SKM-1 (cell line): ENCODE measurements around the gene SLC13A3.

Source experiments
- DNase-seq: peaks from one replicate; lab custom pipeline; 2025; ENCODE audit not compliant: unreplicated experiment; lab: John Stamatoyannopoulos, UW

The SLC13A3 gene

DNA sequence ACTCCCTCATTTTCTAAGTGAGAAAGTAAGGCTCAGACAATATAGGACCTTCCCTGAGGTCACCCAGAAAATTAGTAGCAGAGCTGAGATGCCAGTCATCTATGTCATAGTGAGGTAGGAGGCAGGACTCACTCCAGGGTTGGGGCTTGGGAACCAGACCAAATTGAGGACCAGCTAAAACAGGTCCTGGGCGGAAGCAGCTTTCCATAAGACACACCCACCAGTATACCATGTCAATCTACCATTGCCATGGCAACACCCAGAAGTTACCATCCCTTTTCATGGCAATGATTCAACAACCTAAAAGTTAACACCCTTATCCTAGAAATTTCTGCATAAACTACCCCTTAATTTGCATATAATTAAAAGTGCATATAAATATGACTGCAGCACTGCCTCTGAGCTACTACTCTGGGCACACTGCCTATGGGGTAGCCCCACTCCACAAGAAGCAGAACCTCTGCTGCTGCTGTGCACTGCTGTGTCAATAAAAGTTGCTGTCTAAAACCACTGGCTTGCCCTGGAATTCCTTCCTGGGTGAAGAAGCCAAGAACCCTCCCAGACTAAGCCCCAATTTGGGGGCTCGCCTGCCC, 70.5 kb downstream of the SLC13A3 start:
- no peak for DNase-seq

DNA sequence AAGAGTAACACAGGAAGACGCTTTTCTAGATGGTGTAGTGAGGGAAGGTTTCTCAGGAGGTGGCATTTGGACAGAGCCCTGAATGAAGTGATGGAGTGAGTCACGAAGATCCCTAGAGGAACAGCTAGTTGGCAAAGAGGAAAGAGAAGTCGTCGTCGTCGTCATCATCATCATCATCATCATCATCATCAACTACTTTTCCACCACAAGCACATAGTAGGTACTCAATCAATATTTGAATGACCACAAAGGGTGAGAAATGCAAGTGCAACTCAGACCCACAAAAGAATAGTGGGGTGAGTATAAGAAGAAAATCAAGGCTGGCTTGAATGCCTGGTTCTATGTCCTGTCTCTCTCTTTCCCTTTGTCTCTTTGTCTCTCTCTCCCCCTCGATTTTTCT, 72.5 kb downstream of the SLC13A3 start:
- no peak for DNase-seq

- no peak for DNase-seq
Measured at GRCh38 chr20:46576774-46577395, 74.4 kb downstream of the SLC13A3 start.

GRCh38 chr20:46575937-46576461, 75.3 kb downstream of the SLC13A3 start:
- DNase-seq, result no peak

DNA sequence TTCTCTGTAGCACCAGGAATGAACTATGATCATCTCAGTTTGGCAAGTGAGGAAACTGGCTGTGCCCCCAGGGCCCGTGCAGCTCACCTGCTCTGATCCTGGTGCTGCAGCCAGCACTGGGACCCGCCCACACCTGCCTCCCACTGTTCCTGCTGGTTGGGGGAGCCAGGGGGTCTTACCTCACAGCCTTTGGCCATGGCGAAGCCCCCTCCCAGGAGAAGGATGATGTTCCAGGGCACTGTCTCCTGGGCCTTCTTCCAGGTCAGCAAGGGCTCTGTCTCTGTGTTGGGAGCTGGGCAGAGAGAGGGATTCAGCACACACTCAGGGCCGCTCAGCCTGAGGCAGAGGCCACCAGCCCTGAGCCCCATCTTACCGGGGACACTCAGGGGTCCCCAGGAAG, 75.9 kb downstream of the SLC13A3 start:
- DNase-seq, result no peak

- no peak for DNase-seq
Measured at GRCh38 chr20:46573788-46574584, 77.3 kb downstream of the SLC13A3 start.

DNA sequence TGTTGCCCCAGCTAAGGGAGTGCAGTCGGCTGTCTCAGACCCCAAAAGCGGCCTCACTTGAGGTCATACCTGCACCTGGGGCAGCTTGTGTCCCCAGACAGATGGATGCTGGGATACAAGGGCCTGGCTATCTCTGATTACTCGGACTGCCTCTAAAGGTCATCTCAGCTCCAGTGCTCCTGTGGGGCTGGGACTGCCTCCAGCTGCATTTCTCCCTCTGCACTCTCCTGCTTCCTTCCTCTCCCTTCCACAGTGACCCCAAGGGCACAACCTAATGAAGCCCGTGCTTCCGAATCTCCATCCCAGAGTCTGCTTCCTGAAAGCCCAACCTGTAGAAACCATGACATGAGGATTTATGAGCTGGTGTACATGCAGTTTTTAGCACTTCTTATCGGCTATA, 78.0 kb downstream of the SLC13A3 start:
- no peak for DNase-seq

GRCh38 chr20:46572790-46573189, 78.5 kb downstream of the SLC13A3 start:
- DNase-seq, result no peak

DNA sequence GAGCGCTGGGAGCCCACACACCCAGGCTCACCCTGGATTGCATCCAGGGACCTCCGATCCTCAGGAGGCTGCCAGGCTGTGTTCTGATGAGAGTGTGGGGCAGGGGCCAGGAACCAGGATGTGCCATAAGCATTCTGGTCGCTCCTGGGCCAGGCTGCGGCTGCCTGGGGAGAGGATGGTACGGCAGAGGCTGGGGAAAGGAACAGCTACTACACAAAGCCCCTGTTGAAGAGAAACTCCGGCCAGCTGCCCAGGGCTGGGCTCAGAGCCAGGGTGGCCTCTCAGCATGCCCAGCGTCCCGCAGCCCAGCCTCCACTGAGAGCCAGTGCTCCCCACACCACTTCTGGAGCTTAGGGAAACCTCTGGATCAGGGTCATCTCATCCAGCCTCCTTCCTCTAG, 79.1 kb downstream of the SLC13A3 start:
- DNase-seq, result no peak

- no peak for DNase-seq
Measured at GRCh38 chr20:46571418-46571817, 79.8 kb downstream of the SLC13A3 start.

DNA sequence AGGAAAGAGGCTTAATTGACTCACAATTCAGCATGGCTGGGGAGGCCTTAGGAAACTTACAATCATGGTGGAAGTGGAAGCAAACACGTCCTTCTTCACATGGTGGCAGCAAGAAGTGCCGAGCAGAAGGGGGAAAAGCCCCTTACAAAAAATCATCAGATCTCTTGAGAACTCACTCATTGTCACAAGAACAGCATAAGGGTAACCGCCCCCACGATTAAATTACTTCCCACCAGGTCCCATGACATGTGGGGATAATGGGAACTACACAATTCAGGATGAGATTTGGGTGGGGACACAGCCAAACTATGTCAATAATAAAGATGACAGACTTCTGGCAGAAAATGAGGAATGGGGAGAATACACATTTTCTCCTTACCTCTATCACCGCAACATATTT, 80.3 kb downstream of the SLC13A3 start:
- DNase-seq, result no peak

GRCh38 chr20:46569961-46570360, 81.3 kb downstream of the SLC13A3 start:
- DNase-seq, result no peak

- DNase-seq, result no peak
Measured at GRCh38 chr20:46568570-46569129, 82.6 kb downstream of the SLC13A3 start.

DNA sequence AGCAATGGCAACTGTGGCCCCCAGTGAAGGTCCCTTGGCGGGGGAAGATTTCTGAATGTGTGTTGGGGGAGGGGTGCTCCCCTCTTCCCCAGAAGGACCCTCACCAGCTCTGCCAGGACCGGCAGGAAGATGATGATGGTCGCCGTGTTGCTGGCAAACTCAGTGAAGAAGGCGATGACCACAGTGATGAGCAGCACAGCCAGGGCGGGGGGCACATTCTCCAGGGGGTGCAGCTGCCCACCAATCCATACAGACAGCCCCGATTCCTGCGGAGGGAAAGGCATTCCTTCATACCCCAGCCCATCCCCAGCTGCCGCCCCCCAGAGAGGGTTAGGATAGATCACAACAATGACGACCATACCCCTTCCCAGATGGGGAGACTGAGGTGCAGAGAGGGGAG, 85.1 kb downstream of the SLC13A3 start:
- DNase-seq, result no peak

DNA sequence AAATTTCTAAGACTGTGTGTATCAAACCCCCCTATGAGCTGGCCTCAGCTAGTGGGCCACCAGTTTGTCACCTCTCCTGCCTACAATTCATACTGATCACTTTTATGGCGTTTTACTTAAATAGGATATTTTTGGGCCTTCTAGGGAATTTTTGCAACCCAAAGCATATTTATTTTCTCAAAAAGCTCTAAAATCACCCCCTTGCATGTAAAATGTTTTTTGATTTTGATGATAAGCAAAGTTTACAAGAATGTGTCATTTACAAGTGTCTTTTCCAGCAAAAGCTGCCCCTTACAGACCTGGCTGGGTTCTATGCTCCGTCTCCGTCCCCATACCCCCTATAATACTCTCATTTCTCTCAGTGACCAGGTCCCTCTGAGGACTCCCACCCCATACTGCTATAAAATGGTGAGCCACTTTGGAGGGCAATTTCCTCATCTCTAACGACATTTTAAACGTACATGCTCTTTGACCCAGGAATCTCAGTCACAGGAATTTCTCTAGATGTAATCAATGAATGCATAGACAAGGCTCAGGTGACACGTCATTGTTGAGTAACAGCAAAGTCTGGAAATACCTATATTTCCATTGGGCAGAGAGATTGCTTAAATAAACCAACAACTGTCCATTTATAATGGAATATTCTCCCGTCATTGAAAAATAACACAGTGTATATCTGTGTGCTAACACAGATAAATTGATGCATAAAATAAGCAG, 86.9 kb downstream of the SLC13A3 start:
- no peak for DNase-seq

- no peak for DNase-seq
Measured at GRCh38 chr20:46563860-46564221, 87.4 kb downstream of the SLC13A3 start.

GRCh38 chr20:46563170-46563859, 87.9 kb downstream of the SLC13A3 start:
- no peak for DNase-seq

DNA sequence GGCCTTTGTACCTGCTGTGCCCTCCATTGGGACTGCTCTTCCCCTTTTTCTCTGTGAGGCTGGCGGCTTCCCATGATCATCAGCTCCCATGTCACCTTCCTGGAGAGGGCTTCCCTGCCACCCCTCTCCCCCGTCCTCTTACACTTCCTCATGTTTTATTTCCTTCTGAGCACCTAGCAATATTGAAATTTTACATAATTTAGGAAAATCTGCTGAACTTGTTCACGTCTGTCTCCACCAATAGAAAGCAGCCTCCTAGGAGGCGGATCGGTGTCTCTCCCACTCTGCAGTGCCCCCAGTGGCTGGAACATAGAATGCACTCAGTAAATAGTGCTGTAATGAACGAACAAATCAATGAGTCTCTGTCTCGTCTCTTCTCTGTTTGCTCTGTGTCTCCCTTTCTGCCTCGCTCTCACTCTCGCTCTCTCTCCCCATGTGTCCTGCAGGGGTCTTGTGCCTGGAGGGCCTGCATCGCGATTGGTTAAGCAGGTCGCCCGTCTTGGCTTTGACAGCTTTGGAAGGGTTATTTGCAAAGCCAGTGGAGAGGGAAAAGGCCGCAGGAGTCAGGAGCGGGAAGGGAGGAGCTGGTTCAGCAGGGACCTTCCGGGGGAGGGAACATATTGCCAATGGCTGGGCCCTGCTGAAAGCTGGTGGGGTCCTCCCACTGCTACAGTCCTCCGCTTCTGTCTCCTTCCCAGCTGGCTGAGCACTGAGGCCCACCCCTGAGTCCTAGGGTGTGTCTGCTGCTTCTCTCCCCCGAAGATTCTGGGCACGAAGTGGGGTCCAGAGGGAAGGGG, 88.7 kb downstream of the SLC13A3 start:
- peak; percentile 70 for DNase-seq

- no peak for DNase-seq
Measured at GRCh38 chr20:46562009-46562372, 89.3 kb downstream of the SLC13A3 start.
